ENCODE measurements around the gene SLITRK1.

DNA sequence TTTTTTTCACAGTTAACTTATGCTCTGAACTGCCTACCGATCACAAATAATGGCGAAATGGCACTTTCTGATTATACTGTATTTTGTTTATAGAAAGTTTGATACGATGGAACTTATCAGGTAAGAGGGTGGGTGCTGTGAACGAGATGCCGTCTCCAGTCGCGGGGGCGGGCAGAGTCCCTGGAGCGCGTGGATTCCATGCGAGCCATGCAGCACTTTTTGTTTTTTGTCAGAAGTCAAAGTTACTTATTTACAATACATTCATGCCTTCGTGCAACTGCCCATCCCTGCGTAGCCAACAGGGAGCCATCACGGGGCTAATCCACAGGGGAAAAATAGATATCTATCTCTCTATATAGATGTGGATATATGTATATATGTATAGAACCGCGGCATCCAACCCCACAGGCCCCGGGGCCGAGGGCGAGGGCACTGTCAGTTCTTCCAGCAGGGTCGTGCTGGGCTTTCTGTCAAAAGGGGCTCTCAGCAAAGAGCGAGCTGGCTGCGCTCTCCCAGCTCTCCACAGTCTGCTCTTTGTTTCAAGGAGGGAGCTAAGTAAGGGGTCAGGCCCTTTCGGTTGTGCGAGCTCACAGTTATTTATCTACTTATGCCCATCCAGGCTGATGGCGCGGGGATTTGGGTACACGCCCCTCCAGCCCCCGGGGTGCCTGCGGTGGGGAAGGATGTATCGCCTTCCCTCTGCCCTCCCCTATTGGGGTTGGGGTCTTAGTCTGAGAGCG is 3.4 kb downstream of the SLITRK1 start:
- TF ChIP-seq, protein P1, sequence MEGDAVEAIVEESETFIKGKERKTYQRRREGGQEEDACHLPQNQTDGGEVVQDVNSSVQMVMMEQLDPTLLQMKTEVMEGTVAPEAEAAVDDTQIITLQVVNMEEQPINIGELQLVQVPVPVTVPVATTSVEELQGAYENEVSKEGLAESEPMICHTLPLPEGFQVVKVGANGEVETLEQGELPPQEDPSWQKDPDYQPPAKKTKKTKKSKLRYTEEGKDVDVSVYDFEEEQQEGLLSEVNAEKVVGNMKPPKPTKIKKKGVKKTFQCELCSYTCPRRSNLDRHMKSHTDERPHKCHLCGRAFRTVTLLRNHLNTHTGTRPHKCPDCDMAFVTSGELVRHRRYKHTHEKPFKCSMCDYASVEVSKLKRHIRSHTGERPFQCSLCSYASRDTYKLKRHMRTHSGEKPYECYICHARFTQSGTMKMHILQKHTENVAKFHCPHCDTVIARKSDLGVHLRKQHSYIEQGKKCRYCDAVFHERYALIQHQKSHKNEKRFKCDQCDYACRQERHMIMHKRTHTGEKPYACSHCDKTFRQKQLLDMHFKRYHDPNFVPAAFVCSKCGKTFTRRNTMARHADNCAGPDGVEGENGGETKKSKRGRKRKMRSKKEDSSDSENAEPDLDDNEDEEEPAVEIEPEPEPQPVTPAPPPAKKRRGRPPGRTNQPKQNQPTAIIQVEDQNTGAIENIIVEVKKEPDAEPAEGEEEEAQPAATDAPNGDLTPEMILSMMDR (IDR thresholded peaks at IDR 0.05) = no peak
- no peak for TF ChIP-seq POLR2A (IDR thresholded peaks at IDR 0.05)
